Activated CD4-positive, alpha-beta T cell treated with anti-CD3 and anti-CD28 coated beads, Interleukin-2, amount 50 U/mL, for 4 hours (primary cell): ENCODE data around the gene SLAIN2.
"Not testable (repeated sequence)": the region's sequence is repeated elsewhere in the genome, so short reads cannot be mapped to it uniquely, and the experiment has no call there.

Experiments
- DNase-seq, 2 experiments: peaks; one replicate each; pipeline ENCODE4 v3.0.0-alpha.2; 2020

Gene SLAIN2

GRCh38 chr4:48370260-48371134 is 29.2 kb downstream of the SLAIN2 start:
- no peak for DNase-seq

GRCh38 chr4:48372272-48372671 is 30.9 kb downstream of the SLAIN2 start:
- DNase-seq = no peak

- DNase-seq = no peak
These were observed 34.4 kb downstream of the SLAIN2 start for GRCh38 chr4:48375651-48376304.

- no peak for DNase-seq
These were observed 38.4 kb downstream of the SLAIN2 start for GRCh38 chr4:48379587-48380180.

GRCh38 chr4:48380583-48381167 is 39.3 kb downstream of the SLAIN2 start:
- DNase-seq = no peak

- no peak for DNase-seq
These were observed 47.3 kb downstream of the SLAIN2 start for GRCh38 chr4:48388525-48389154.

- DNase-seq = no peak
These were observed 54.7 kb downstream of the SLAIN2 start for GRCh38 chr4:48396043-48396442.

- no peak for DNase-seq
These were observed 59.1 kb downstream of the SLAIN2 start for GRCh38 chr4:48400416-48400815.

- no peak for DNase-seq
These were observed 62.0 kb downstream of the SLAIN2 start for GRCh38 chr4:48403358-48403757.

GRCh38 chr4:48403779-48404178 is 62.5 kb downstream of the SLAIN2 start:
- DNase-seq = no peak

GRCh38 chr4:48405924-48406323 is 64.6 kb downstream of the SLAIN2 start:
- DNase-seq = no peak

GRCh38 chr4:48409203-48409602 is 67.9 kb downstream of the SLAIN2 start:
- no peak for DNase-seq

GRCh38 chr4:48410812-48411211 is 69.5 kb downstream of the SLAIN2 start:
- DNase-seq = no peak

- no peak for DNase-seq
These were observed 78.8 kb downstream of the SLAIN2 start for GRCh38 chr4:48420144-48420543.

- no peak for DNase-seq
These were observed 79.8 kb downstream of the SLAIN2 start for GRCh38 chr4:48421101-48421500.

GRCh38 chr4:48428926-48429325 is 87.6 kb downstream of the SLAIN2 start:
- DNase-seq = no peak

GRCh38 chr4:48429709-48430474 is 88.6 kb downstream of the SLAIN2 start:
- DNase-seq = no peak

- no peak for DNase-seq
These were observed 90.1 kb downstream of the SLAIN2 start for GRCh38 chr4:48431401-48431800.

GRCh38 chr4:48432017-48432416 is 90.7 kb downstream of the SLAIN2 start:
- no peak for DNase-seq

- no peak for DNase-seq
These were observed 95.0 kb downstream of the SLAIN2 start for GRCh38 chr4:48436318-48436717.

GRCh38 chr4:48439988-48440387 is 98.7 kb downstream of the SLAIN2 start:
- DNase-seq = no peak

GRCh38 chr4:48440914-48441313 is 99.6 kb downstream of the SLAIN2 start:
- DNase-seq = not testable (repeated sequence)
